Fibroblast of lung (primary cell): ENCODE measurements around the gene ZNF480. TPM values are rescaled to one million over a fixed set of nuclear protein-coding genes. Genes with fewer than 3 reads are reported as not detected.
A peak's percentile ranks its signal among the peaks of the same experiment; 100 is the strongest.

ENCODE experiments used
- DNase-seq, 2 donors: peaks; one replicate each; pipeline versions ENCODE4 v3.0.0 to v3.0.0-alpha.2; 2010; ENCODE audit warnings: low read depth in 2 of 2
- H2AFZ ChIP-seq: 2 replicates; pipeline ENCODE4 v1.5.1; 2012; ENCODE audit warnings: low read length, control low read depth, inconsistent platforms
- H3K27ac ChIP-seq: 2 replicates; pipeline ENCODE4 v1.5.1; 2011; ENCODE audit warnings: low read length, control low read depth; ENCODE audit not compliant: insufficient read depth
- H3K27me3 ChIP-seq: 2 replicates; pipeline ENCODE4 v1.5.1; 2011; ENCODE audit warnings: mild to moderate bottlenecking, low read length; ENCODE audit not compliant: control insufficient read depth, insufficient read depth
- H3K36me3 ChIP-seq: 2 replicates; pipeline ENCODE4 v1.5.1; 2011; ENCODE audit warnings: low read length; ENCODE audit not compliant: control insufficient read depth, insufficient read depth
- H3K4me1 ChIP-seq: 2 replicates; pipeline ENCODE4 v1.5.1; 2011; ENCODE audit warnings: low read length; ENCODE audit not compliant: control insufficient read depth, insufficient read depth; ENCODE audit errors: extremely low read depth
- H3K4me2 ChIP-seq: 2 replicates; pipeline ENCODE4 v1.5.1; 2011; ENCODE audit warnings: low read length, control low read depth; ENCODE audit not compliant: insufficient read depth; ENCODE audit errors: extremely low read depth
- H3K4me3 ChIP-seq, 4 experiments: fragments of 200-600 bp in 1 of 4; sonication (generic) in 1 of 4; replicated peaks in 1 of 4; 2 replicates each; pipeline ENCODE4 v1.5.1; 2011 to 2016; ENCODE audit warnings: low read length in 4 of 4, low read depth in 3 of 4, mild to moderate bottlenecking in 3 of 4, control low read depth in 2 of 4, inconsistent platforms in 1 of 4, mixed read lengths in 1 of 4; ENCODE audit not compliant: insufficient read depth in 1 of 4; ENCODE audit errors: control extremely low read depth in 1 of 4
- H3K79me2 ChIP-seq: 2 replicates; pipeline ENCODE4 v1.5.1; 2012; ENCODE audit warnings: mild to moderate bottlenecking, low read length, inconsistent platforms; ENCODE audit not compliant: control insufficient read depth, insufficient read depth
- H3K9ac ChIP-seq: 2 replicates; pipeline ENCODE4 v1.5.1; 2011; ENCODE audit warnings: mild to moderate bottlenecking, low read length, control low read depth; ENCODE audit not compliant: insufficient read depth
- H3K9me3 ChIP-seq: 2 replicates; pipeline ENCODE4 v1.5.1; 2012; ENCODE audit warnings: low read depth, low read length; ENCODE audit not compliant: control insufficient read depth, insufficient read depth
- H4K20me1 ChIP-seq: 2 replicates; pipeline ENCODE4 v1.5.1; 2011; ENCODE audit warnings: low read length; ENCODE audit not compliant: control insufficient read depth, insufficient read depth; ENCODE audit errors: extremely low read depth
- CTCF ChIP-seq, 2 donors: IDR thresholded peaks in 1 of 2; conservative IDR thresholded peaks in 1 of 2; 1 replicate in 1 of 2; 2 replicates in 1 of 2; pipeline ENCODE4 v1.5.1; 2011 to 2012; ENCODE audit warnings: low read length in 2 of 2, control low read depth in 1 of 2, inconsistent platforms in 1 of 2, low read depth in 1 of 2, mild to moderate bottlenecking in 1 of 2
- EZH2 ChIP-seq: IDR thresholded peaks from 2 replicates; pipeline ENCODE4 v1.5.1; 2012; ENCODE audit warnings: low read length, control low read depth, mild to moderate bottlenecking; ENCODE audit errors: missing control alignments
- polyA plus RNA-seq, 2 donors: library from polyadenylated mRNA; depleted of rRNA in 1 of 2; stranded (reverse) in 1 of 2; unstranded in 1 of 2; fragments of >200 nt; gene quantifications; 2 replicates each; pipeline ENCODE4 v1.2.1, GENCODE V29; 2011 to 2012; ENCODE audit warnings: missing spikeins in 1 of 2
- total RNA-seq: library from RNA; depleted of rRNA; stranded (reverse); fragments of >200 nt; gene quantifications from 2 replicates; pipeline ENCODE4 v1.2.1, GENCODE V29; 2014

Gene ZNF480
- total and polyA plus RNA-seq, 2 donors (not counting 1 experiment from before 2014, with no cell fraction given): 5.9 to 7.7 TPM

DNA sequence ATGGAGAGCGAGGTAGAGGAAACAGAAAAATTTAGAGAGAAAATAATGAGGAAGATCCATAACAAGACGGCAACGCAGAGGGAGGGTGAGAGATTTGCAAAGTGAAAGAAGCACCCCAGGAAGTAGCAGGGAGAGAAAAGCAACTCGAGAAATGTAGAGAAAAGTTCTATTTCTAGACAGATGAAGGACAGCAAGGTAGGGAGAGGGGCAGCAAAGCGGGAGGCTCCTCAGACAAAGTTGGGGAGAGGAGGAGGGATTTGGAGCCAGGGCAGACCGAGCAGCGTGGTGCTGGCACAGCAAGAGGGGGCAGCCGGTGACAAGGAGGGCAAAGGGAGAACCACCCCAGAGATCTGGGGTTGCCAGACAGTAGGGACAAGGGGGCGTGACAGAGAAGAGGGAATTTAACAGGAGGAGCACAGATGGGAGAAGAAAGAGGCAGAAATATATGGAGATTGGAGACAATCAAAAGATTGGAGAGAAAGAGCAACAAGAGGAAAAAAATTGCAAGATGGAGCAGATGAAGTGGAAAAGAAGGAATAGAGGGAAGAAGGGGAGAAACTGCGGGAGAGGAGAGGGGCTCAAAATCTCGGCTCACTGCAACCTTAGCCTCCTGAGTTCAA lies 26.6 kb upstream of the ZNF480 start:
- H3K9ac ChIP-seq: peak overlapping the region; percentile 92
- no peaks in the 10 kb centered on the region for H3K9me3 ChIP-seq
- peak overlapping the region; percentile 97 for H3K27ac ChIP-seq
- peak in 1 of 2 donors; percentile 15 for DNase-seq
- peaks cover 31% of the 10 kb centered on the region for H3K79me2 ChIP-seq
- peak overlapping the region; percentile 71 for H2AFZ ChIP-seq
- peaks cover 2% of the 10 kb centered on the region for H3K36me3 ChIP-seq
- H3K4me1 ChIP-seq: no peaks in the 10 kb centered on the region
- H3K4me3 ChIP-seq: peak overlapping the region; percentile 50 to 92 (median 90)
- H3K27me3 ChIP-seq: no peaks in the 10 kb centered on the region
- peak overlapping the region; percentile 93 for H3K4me2 ChIP-seq
- no peak for TF ChIP-seq CTCF (conservative IDR thresholded peaks at IDR 0.05 in 1 of 2, IDR thresholded peaks at IDR 0.05 in 1 of 2; ENCODE audit: low read depth in 1 of 2, low read length in 2 of 2)
- TF ChIP-seq EZH2: no peak
- H4K20me1 ChIP-seq: no peaks in the 10 kb centered on the region

- TF ChIP-seq EZH2: no peak
- TF ChIP-seq CTCF (conservative IDR thresholded peaks at IDR 0.05 in 1 of 2, IDR thresholded peaks at IDR 0.05 in 1 of 2; ENCODE audit: low read depth in 1 of 2, low read length in 2 of 2): no peak
- DNase-seq: no peak
- Histone ChIP-seq H3K27me3 (no peaks in the 10 kb centered on the region), H3K4me1 (no peaks in the 10 kb centered on the region), H3K79me2 (peaks cover 45% of the 10 kb centered on the region), H3K4me2 (no peak overlapping the region), H3K9me3 (no peaks in the 10 kb centered on the region), H4K20me1 (no peaks in the 10 kb centered on the region), H2AFZ (no peak overlapping the region), H3K9ac (no peak overlapping the region), H3K27ac (no peak overlapping the region), H3K36me3 (peaks cover 2% of the 10 kb centered on the region), H3K4me3 (no peak overlapping the region)
These were observed 23.7 kb upstream of the ZNF480 start for GRCh38 chr19:52273301-52273700.

DNA sequence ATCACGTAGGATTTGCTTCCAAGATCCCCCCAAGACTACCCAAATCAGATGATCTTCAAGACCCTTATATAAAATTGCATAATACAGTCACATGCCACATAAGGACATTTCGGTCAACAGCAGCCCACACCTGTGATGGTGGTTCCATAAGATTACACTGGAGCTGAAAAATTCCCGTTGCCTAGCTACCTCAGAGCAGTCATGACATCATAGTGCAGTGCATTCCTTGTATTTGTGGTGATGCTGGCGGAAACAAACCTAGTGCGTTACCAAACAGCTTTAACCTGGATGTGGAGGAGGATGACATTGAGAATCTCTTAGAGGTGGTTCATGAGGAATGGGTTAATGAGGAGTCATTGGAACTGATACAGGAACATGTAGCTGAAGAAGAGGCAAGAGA lies 22.8 kb upstream of the ZNF480 start:
- Histone ChIP-seq H3K79me2 (peaks cover 47% of the 10 kb centered on the region), H3K9me3 (no peaks in the 10 kb centered on the region), H4K20me1 (no peaks in the 10 kb centered on the region), H3K36me3 (peaks cover 2% of the 10 kb centered on the region), H3K4me2 (no peak overlapping the region), H3K27me3 (no peaks in the 10 kb centered on the region), H3K4me1 (no peaks in the 10 kb centered on the region), H3K27ac (no peak overlapping the region), H3K4me3 (no peak overlapping the region), H2AFZ (no peak overlapping the region), H3K9ac (no peak overlapping the region)
- TF ChIP-seq EZH2 (no peak), CTCF (conservative IDR thresholded peaks at IDR 0.05 in 1 of 2, IDR thresholded peaks at IDR 0.05 in 1 of 2; ENCODE audit: low read depth in 1 of 2, low read length in 2 of 2) (no peak)
- DNase-seq: no peak
